ENCODE measurements around the gene MCM3.

The MCM3 gene

GRCh38 chr6:52215787-52216186, 68.8 kb downstream of the MCM3 start:
- Histone ChIP-seq H3K36me3 (ENCODE audit: control insufficient read depth in 1 of 2, insufficient read depth in 2 of 2, low read length in 2 of 2) (no peaks in the 10 kb centered on the region), H3K27me3 (ENCODE audit: low read depth, low read length) (no peaks in the 10 kb centered on the region), H3K4me1 (ENCODE audit: control insufficient read depth in 1 of 2, insufficient read depth in 2 of 2, low read length in 2 of 2) (no peaks in the 10 kb centered on the region), H3K9me3 (ENCODE audit: control insufficient read depth in 1 of 2, low read length in 2 of 2) (no peaks in the 10 kb centered on the region), H3K27ac (ENCODE audit: low read length) (no peak overlapping the region), H3K4me3 (ENCODE audit: low read depth in 1 of 2, low read length in 2 of 2) (no peak overlapping the region)
